HEK293 (cell line): ENCODE data around the gene PSMA7.

ENCODE experiments used
- CTCF ChIA-PET: fragments of 350-600 bp; formaldehyde crosslinking; extraction: SDS; loops from one replicate; lab custom pipeline; 2021; ENCODE audit warnings: antibody characterized with exemption; lab: Yijun Ruan, JAX
- POLR2A ChIA-PET: fragments of 300-600 bp; formaldehyde crosslinking; extraction: SDS; loops from one replicate; lab custom pipeline; 2020; ENCODE audit warnings: antibody characterized with exemption, inconsistent platforms; lab: Yijun Ruan, JAX
- H3K27ac ChIP-seq: fragments of 200-500 bp; sonication (Bioruptor generic); 2 replicates; pipeline ENCODE4 v1.5.1; 2014; ENCODE audit warnings: low read depth, low read length, control low read depth, inconsistent platforms; ENCODE audit errors: extremely low read depth
- H3K36me3 ChIP-seq, 2 experiments: fragments of 200-500 bp in 1 of 2; sonication (Bioruptor generic) in 1 of 2; 1 replicate in 1 of 2; 2 replicates in 1 of 2; pipeline ENCODE4 v1.5.1; 2014 to 2017; ENCODE audit warnings: inconsistent platforms in 2 of 2, low read length in 2 of 2; ENCODE audit not compliant: control insufficient read depth in 2 of 2, insufficient read depth in 1 of 2
- H3K4me1 ChIP-seq: fragments of 200-500 bp; sonication (Bioruptor generic); 2 replicates; pipeline ENCODE4 v1.5.1; 2014; ENCODE audit warnings: mild to moderate bottlenecking, low read length, inconsistent platforms; ENCODE audit not compliant: control insufficient read depth, insufficient read depth
- H3K4me3 ChIP-seq: 2 replicates; pipeline ENCODE4 v1.5.1; 2011; ENCODE audit warnings: low read depth, mild to moderate bottlenecking, control low read depth, low read length, moderate library complexity
- H3K9me3 ChIP-seq: fragments of 200-500 bp; sonication (Bioruptor generic); 2 replicates; pipeline ENCODE4 v1.5.1; 2014; ENCODE audit warnings: low read depth, low read length, inconsistent platforms; ENCODE audit not compliant: control insufficient read depth, insufficient read depth
- BCL11A ChIP-seq: fragments of 450-650 bp; formaldehyde crosslinking; IDR thresholded peaks from 2 replicates; pipeline ENCODE4 v1.5.1; 2016; ENCODE audit warnings: low read depth, missing biosample characterization, missing genetic modification characterization
- GLI4 ChIP-seq: fragments of 450-650 bp; formaldehyde crosslinking; IDR thresholded peaks from 2 replicates; pipeline ENCODE4 v1.5.1; 2016; ENCODE audit warnings: missing biosample characterization, missing genetic modification characterization
- KLF7 ChIP-seq: fragments of 450-650 bp; formaldehyde crosslinking; IDR thresholded peaks from 2 replicates; pipeline ENCODE4 v1.5.1; 2016; ENCODE audit warnings: missing biosample characterization, missing genetic modification characterization, borderline replicate concordance
- MZF1 ChIP-seq: fragments of 450-650 bp; formaldehyde crosslinking; IDR thresholded peaks from 2 replicates; pipeline ENCODE4 v1.5.1; 2017; ENCODE audit warnings: missing biosample characterization, missing genetic modification characterization, borderline replicate concordance
- SCRT1 ChIP-seq: fragments of 450-650 bp; formaldehyde crosslinking; IDR thresholded peaks from 2 replicates; pipeline ENCODE4 v1.5.1; 2016; ENCODE audit warnings: missing biosample characterization, missing genetic modification characterization, borderline replicate concordance
- SCRT2 ChIP-seq: fragments of 450-650 bp; formaldehyde crosslinking; IDR thresholded peaks from 2 replicates; pipeline ENCODE4 v1.5.1; 2016; ENCODE audit warnings: missing biosample characterization, missing genetic modification characterization
- ZNF114 ChIP-seq: fragments of 450-650 bp; formaldehyde crosslinking; IDR thresholded peaks from 2 replicates; pipeline ENCODE4 v1.5.0; 2017; ENCODE audit warnings: missing biosample characterization, missing genetic modification characterization
- ZNF138 ChIP-seq: fragments of 450-650 bp; formaldehyde crosslinking; IDR thresholded peaks from 2 replicates; pipeline ENCODE4 v1.5.1; 2016; ENCODE audit warnings: missing biosample characterization, missing genetic modification characterization, borderline replicate concordance
- ZNF221 ChIP-seq: fragments of 450-650 bp; formaldehyde crosslinking; IDR thresholded peaks from 2 replicates; pipeline ENCODE4 v1.5.1; 2017; ENCODE audit warnings: missing biosample characterization, missing genetic modification characterization, borderline replicate concordance
- ZNF23 ChIP-seq: fragments of 450-650 bp; formaldehyde crosslinking; IDR thresholded peaks from 2 replicates; pipeline ENCODE4 v1.5.1; 2016; ENCODE audit warnings: missing biosample characterization, missing genetic modification characterization, borderline replicate concordance
- ZNF416 ChIP-seq: fragments of 450-650 bp; formaldehyde crosslinking; IDR thresholded peaks from 2 replicates; pipeline ENCODE4 v1.5.1; 2016; ENCODE audit warnings: missing biosample characterization, missing genetic modification characterization
- ZNF544 ChIP-seq: fragments of 450-650 bp; formaldehyde crosslinking; IDR thresholded peaks from 2 replicates; pipeline ENCODE4 v1.5.0; 2017; ENCODE audit warnings: missing biosample characterization, missing genetic modification characterization
- ZNF561 ChIP-seq: fragments of 450-650 bp; IDR thresholded peaks from 2 replicates; pipeline ENCODE4 v1.5.1; 2018; ENCODE audit warnings: missing biosample characterization, missing genetic modification characterization, borderline replicate concordance
- ZNF610 ChIP-seq: fragments of 450-650 bp; formaldehyde crosslinking; IDR thresholded peaks from 2 replicates; pipeline ENCODE4 v1.5.1; 2016; ENCODE audit warnings: missing biosample characterization, missing genetic modification characterization, borderline replicate concordance
- ZNF76 ChIP-seq: fragments of 450-650 bp; formaldehyde crosslinking; IDR thresholded peaks from 2 replicates; pipeline ENCODE4; 2016; ENCODE audit warnings: low read depth, missing biosample characterization, missing genetic modification characterization, borderline replicate concordance
- ZNF768 ChIP-seq: fragments of 450-650 bp; formaldehyde crosslinking; IDR thresholded peaks from 2 replicates; pipeline ENCODE4 v1.5.1; 2018; ENCODE audit warnings: missing biosample characterization, mild to moderate bottlenecking, missing genetic modification characterization
- TF ChIP-seq, protein P1 (sequence below): fragments of 450-650 bp; formaldehyde crosslinking; IDR thresholded peaks from 2 replicates; pipeline ENCODE4 v1.5.1; 2016; ENCODE audit warnings: missing biosample characterization, missing genetic modification characterization
- TF ChIP-seq, protein P2 (sequence below): fragments of 450-650 bp; formaldehyde crosslinking; IDR thresholded peaks from 2 replicates; pipeline ENCODE4 v1.5.1; 2017; ENCODE audit warnings: missing biosample characterization, missing genetic modification characterization
- TF ChIP-seq, protein P3 (sequence below): fragments of 450-650 bp; formaldehyde crosslinking; IDR thresholded peaks from 2 replicates; pipeline ENCODE4 v1.5.1; 2016; ENCODE audit warnings: missing biosample characterization, missing genetic modification characterization
- TF ChIP-seq, protein P4 (sequence below): fragments of 450-650 bp; formaldehyde crosslinking; IDR thresholded peaks from 2 replicates; pipeline ENCODE4 v1.5.1; 2016; ENCODE audit warnings: missing biosample characterization, missing genetic modification characterization

The PSMA7 gene

DNA sequence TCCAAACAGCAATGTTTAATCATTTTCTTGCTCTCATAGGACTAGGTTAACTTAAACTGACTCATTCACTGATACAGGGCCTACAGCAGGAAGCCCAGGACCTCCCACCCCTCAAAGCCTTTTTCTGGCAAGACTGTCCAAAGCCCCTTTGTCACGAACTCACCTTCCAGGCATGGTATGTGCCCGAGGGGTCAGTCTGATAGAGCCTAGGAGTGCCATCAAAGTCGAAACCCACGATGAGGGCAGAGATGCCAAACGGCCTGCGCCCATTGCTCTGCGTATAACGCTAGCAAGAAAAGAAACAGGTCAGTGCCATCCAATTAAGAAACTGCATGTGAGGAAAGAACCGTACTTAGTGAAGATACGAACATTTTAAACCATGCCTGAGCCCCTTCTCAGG is 4.3 kb downstream of the PSMA7 start:
- POLR2A ChIA-PET: interaction anchor here (0.7 kb wide), 1 partner anchor 49 kb away, joined by 7 read pairs; no protein-coding TSS in a partner anchor
- H3K36me3 ChIP-seq: peaks cover 9 to 77% of the 10 kb centered on the region in 2 experiments; a peak in 2 of 3 replicates
- no peak for TF ChIP-seq BCL11A (tag by site-specific recombination)
- TF ChIP-seq ZNF114 (tag by site-specific recombination): no peak
- TF ChIP-seq MZF1 (tag by site-specific recombination): no peak
- TF ChIP-seq, protein P1, sequence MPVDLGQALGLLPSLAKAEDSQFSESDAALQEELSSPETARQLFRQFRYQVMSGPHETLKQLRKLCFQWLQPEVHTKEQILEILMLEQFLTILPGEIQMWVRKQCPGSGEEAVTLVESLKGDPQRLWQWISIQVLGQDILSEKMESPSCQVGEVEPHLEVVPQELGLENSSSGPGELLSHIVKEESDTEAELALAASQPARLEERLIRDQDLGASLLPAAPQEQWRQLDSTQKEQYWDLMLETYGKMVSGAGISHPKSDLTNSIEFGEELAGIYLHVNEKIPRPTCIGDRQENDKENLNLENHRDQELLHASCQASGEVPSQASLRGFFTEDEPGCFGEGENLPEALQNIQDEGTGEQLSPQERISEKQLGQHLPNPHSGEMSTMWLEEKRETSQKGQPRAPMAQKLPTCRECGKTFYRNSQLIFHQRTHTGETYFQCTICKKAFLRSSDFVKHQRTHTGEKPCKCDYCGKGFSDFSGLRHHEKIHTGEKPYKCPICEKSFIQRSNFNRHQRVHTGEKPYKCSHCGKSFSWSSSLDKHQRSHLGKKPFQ (tag by site-specific recombination): no peak
- TF ChIP-seq, protein P2, sequence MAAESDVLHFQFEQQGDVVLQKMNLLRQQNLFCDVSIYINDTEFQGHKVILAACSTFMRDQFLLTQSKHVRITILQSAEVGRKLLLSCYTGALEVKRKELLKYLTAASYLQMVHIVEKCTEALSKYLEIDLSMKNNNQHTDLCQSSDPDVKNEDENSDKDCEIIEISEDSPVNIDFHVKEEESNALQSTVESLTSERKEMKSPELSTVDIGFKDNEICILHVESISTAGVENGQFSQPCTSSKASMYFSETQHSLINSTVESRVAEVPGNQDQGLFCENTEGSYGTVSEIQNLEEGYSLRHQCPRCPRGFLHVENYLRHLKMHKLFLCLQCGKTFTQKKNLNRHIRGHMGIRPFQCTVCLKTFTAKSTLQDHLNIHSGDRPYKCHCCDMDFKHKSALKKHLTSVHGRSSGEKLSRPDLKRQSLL (tag by site-specific recombination): no peak
- TF ChIP-seq, protein P3, sequence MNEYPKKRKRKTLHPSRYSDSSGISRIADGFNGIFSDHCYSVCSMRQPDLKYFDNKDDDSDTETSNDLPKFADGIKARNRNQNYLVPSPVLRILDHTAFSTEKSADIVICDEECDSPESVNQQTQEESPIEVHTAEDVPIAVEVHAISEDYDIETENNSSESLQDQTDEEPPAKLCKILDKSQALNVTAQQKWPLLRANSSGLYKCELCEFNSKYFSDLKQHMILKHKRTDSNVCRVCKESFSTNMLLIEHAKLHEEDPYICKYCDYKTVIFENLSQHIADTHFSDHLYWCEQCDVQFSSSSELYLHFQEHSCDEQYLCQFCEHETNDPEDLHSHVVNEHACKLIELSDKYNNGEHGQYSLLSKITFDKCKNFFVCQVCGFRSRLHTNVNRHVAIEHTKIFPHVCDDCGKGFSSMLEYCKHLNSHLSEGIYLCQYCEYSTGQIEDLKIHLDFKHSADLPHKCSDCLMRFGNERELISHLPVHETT (tag by site-specific recombination): no peak
- TF ChIP-seq SCRT2: no peak
- TF ChIP-seq, protein P4, sequence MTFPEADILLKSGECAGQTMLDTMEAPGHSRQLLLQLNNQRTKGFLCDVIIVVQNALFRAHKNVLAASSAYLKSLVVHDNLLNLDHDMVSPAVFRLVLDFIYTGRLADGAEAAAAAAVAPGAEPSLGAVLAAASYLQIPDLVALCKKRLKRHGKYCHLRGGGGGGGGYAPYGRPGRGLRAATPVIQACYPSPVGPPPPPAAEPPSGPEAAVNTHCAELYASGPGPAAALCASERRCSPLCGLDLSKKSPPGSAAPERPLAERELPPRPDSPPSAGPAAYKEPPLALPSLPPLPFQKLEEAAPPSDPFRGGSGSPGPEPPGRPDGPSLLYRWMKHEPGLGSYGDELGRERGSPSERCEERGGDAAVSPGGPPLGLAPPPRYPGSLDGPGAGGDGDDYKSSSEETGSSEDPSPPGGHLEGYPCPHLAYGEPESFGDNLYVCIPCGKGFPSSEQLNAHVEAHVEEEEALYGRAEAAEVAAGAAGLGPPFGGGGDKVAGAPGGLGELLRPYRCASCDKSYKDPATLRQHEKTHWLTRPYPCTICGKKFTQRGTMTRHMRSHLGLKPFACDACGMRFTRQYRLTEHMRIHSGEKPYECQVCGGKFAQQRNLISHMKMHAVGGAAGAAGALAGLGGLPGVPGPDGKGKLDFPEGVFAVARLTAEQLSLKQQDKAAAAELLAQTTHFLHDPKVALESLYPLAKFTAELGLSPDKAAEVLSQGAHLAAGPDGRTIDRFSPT (tag by site-specific recombination): no peak
- TF ChIP-seq ZNF768 (tag by site-specific recombination): no peak
- TF ChIP-seq ZNF221 (tag by site-specific recombination): no peak
- no peak for TF ChIP-seq ZNF544 (tag by site-specific recombination)
- no peak for TF ChIP-seq ZNF138 (tag by site-specific recombination)
- TF ChIP-seq ZNF610: no peak
- TF ChIP-seq KLF7 (tag by site-specific recombination): no peak
- no peak for TF ChIP-seq ZNF76 (tag by site-specific recombination)
- no peak for TF ChIP-seq GLI4
- no peak for TF ChIP-seq SCRT1 (tag by site-specific recombination)
- TF ChIP-seq ZNF416 (tag by site-specific recombination): no peak
- TF ChIP-seq ZNF561 (tag by site-specific recombination): no peak
- no peak for TF ChIP-seq ZNF23 (tag by site-specific recombination)
- no peaks in the 10 kb centered on the region for H3K4me1 ChIP-seq
- no peaks in the 10 kb centered on the region for H3K9me3 ChIP-seq
- CTCF ChIA-PET: interaction anchor here (0.6 to 1.7 kb wide), 3 partner anchors 13 to 128 kb away, joined by 3 to 9 read pairs (median 6); no protein-coding TSS in a partner anchor
- H3K4me3 ChIP-seq: no peak overlapping the region
- no peak overlapping the region for H3K27ac ChIP-seq
